Prostate gland (tissue), 2 donors: ENCODE results near the gene IL12RB2. TPM values are rescaled to one million over a fixed set of nuclear protein-coding genes. Genes with fewer than 3 reads are reported as not detected.

Experiments used
- DNase-seq: peaks from one replicate; pipeline ENCODE4 v3.0.0-alpha.2; 2019; ENCODE audit warnings: low spot score
- H3K27ac ChIP-seq, 2 donors: fragments of 200-600 bp; sonication (generic); 2 replicates each; pipeline ENCODE4 v1.5.1; 2017 to 2019
- H3K27me3 ChIP-seq: fragments of 200-600 bp; sonication (generic); replicated peaks from 2 replicates; pipeline ENCODE4 v1.5.1; 2019; ENCODE audit not compliant: insufficient read depth
- H3K36me3 ChIP-seq, 2 donors: fragments of 200-600 bp; sonication (generic); 1 replicate in 1 of 2; 2 replicates in 1 of 2; pipeline versions ENCODE4 v1.5.1 to v1.8.1; 2017 to 2019
- H3K4me1 ChIP-seq: fragments of 200-600 bp; sonication (generic); replicated peaks from 2 replicates; pipeline ENCODE4 v1.5.1; 2019
- H3K4me3 ChIP-seq, 2 donors: fragments of 200-600 bp; sonication (generic); 2 replicates each; pipeline ENCODE4 v1.5.1; 2017 to 2019
- H3K9me3 ChIP-seq: fragments of 200-600 bp; sonication (generic); 2 replicates; pipeline ENCODE4 v1.5.1; 2017
- CTCF ChIP-seq, 4 experiments: fragments of 200-600 bp in 2 of 4; fragments of 450-650 bp in 2 of 4; sonication (generic) in 2 of 4; IDR thresholded peaks; 1 replicate in 3 of 4; 2 replicates in 1 of 4; pipeline ENCODE4 v1.5.1; 2016 to 2019; ENCODE audit warnings: antibody characterized with exemption in 4 of 4, mild to moderate bottlenecking in 2 of 4, moderate library complexity in 2 of 4
- POLR2A ChIP-seq: fragments of 450-650 bp; IDR thresholded peaks from one replicate; pipeline ENCODE4 v1.6.1; 2016; ENCODE audit warnings: antibody characterized with exemption, mild to moderate bottlenecking
- POLR2AphosphoS5 ChIP-seq: sonication (generic); formaldehyde crosslinking; IDR thresholded peaks from one replicate; pipeline ENCODE4 v1.6.1; 2017; ENCODE audit warnings: antibody characterized with exemption
- WGBS: methylation state at CpG from one replicate; pipeline ENCODE4 v1.1.5; 2018; 5-methylcytosine and 5-hydroxymethylcytosine counted together
- intact Hi-C: fragments of 100-400 bp; cut with DNase I; formaldehyde crosslinking; loops from one replicate; pipeline ENCODE4 v1.14.2; 2022
- total RNA-seq, 2 donors: library from RNA; depleted of rRNA; stranded (reverse); fragments of >200 nt; gene quantifications; one replicate each; pipeline ENCODE4 v1.1.0, GENCODE V29; 2016

The IL12RB2 gene, protein sequence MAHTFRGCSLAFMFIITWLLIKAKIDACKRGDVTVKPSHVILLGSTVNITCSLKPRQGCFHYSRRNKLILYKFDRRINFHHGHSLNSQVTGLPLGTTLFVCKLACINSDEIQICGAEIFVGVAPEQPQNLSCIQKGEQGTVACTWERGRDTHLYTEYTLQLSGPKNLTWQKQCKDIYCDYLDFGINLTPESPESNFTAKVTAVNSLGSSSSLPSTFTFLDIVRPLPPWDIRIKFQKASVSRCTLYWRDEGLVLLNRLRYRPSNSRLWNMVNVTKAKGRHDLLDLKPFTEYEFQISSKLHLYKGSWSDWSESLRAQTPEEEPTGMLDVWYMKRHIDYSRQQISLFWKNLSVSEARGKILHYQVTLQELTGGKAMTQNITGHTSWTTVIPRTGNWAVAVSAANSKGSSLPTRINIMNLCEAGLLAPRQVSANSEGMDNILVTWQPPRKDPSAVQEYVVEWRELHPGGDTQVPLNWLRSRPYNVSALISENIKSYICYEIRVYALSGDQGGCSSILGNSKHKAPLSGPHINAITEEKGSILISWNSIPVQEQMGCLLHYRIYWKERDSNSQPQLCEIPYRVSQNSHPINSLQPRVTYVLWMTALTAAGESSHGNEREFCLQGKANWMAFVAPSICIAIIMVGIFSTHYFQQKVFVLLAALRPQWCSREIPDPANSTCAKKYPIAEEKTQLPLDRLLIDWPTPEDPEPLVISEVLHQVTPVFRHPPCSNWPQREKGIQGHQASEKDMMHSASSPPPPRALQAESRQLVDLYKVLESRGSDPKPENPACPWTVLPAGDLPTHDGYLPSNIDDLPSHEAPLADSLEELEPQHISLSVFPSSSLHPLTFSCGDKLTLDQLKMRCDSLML
- 1 to 10 TPM in 1 of 2 donors, under 1 TPM in 1; 0.18 to 1.6 TPM for total RNA-seq

DNA sequence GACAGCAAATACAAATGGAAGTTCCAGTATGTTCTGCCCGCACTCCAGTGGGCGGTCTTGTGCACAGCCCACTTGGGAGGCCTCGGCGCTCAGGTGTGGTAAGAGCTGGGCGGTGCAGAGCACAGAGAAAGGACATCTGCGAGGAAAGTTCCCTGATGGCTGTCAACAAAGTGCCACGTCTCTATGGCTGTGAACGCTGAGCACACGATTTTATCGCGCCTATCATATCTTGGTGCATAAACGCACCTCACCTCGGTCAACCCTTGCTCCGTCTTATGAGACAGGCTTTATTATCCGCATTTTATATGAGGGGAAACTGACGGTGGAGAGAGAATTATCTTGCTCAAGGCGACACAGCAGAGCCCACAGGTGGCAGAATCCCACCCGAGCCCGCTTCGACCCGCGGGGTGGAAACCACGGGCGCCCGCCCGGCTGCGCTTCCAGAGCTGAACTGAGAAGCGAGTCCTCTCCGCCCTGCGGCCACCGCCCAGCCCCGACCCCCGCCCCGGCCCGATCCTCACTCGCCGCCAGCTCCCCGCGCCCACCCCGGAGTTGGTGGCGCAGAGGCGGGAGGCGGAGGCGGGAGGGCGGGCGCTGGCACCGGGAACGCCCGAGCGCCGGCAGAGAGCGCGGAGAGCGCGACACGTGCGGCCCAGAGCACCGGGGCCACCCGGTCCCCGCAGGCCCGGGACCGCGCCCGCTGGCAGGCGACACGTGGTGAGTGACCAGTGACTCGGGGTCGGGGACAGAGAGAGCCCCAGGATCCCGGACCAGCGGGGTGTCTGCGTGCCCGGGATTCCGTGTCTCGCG, at the start of gene IL12RB2:
IL12RB2 (plus strand) TSS at position 623 of the 810 bp plus-strand sequence. CDS start 12,496 bp downstream, outside the sequence.
- no peaks in the 10 kb centered on the region for H3K4me1 ChIP-seq
- H3K36me3 ChIP-seq = no peaks in the 10 kb centered on the region
- WGBS = 5% methylated on average over 42 of the region's 75 CpGs
- H3K27ac ChIP-seq = no peak within 1 kb of the TSS
- H3K27me3 ChIP-seq = peaks cover 2% of the 10 kb centered on the region
- H3K4me3 ChIP-seq = peak within 1 kb of the TSS; percentile 26 to 32
- no peak for DNase-seq
- no peaks in the 10 kb centered on the region for H3K9me3 ChIP-seq
- TF ChIP-seq POLR2AphosphoS5 = no peak
- TF ChIP-seq POLR2A = no peak
- TF ChIP-seq CTCF (IDR thresholded peaks at IDR 0.05) = no peak
- intact Hi-C loops = no loop called here

GRCh38 chr1:67261680-67262079, 46.0 kb upstream of the IL12RB2 start:
- 10% methylated on average over 4 of the region's 4 CpGs for WGBS
- Histone ChIP-seq H3K9me3 (no peaks in the 10 kb centered on the region), H3K27ac (no peak overlapping the region), H3K36me3 (no peaks in the 10 kb centered on the region), H3K27me3 (no peaks in the 10 kb centered on the region), H3K4me1 (no peaks in the 10 kb centered on the region), H3K4me3 (no peak overlapping the region)
- DNase-seq = no peak
- TF ChIP-seq CTCF (IDR thresholded peaks at IDR 0.05) (no peak), POLR2AphosphoS5 (no peak), POLR2A (no peak)
- intact Hi-C loops = no loop called here

DNA sequence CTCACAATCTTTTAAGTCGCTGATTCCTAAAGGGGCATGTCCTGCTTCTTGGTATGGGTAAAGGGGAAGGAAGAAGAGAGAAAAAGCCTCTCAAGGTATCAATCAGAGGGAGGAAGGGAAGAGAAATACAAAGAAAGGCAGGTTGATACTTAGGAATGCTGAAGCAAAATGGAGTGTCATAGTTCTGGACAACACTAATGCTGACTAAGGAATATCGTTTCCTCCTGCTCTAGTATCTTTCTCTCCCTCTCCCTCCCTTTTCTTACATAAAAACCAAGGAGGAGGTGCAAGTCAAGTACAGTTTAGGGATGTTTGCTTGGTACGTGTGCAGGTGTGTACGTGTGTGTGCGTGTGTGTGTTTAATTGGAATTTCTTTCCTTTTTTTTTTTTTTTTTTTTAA, 44.9 kb upstream of the IL12RB2 start:
- H3K27ac ChIP-seq = no peak overlapping the region
- H3K4me1 ChIP-seq = no peaks in the 10 kb centered on the region
- H3K4me3 ChIP-seq = no peak overlapping the region
- 74% methylated on average over 5 of the region's 5 CpGs for WGBS
- TF ChIP-seq POLR2A (no peak), POLR2AphosphoS5 (no peak), CTCF (IDR thresholded peaks at IDR 0.05) (no peak)
- intact Hi-C loops = no loop called here
- no peak for DNase-seq
- no peaks in the 10 kb centered on the region for H3K36me3 ChIP-seq
- H3K27me3 ChIP-seq = no peaks in the 10 kb centered on the region
- no peaks in the 10 kb centered on the region for H3K9me3 ChIP-seq

- Histone ChIP-seq H3K4me3 (no peak overlapping the region), H3K4me1 (no peaks in the 10 kb centered on the region), H3K27me3 (no peaks in the 10 kb centered on the region), H3K36me3 (no peaks in the 10 kb centered on the region), H3K27ac (no peak overlapping the region), H3K9me3 (no peaks in the 10 kb centered on the region)
- no peak for TF ChIP-seq POLR2AphosphoS5
- intact Hi-C loops = no loop called here
- DNase-seq = no peak
Observed at GRCh38 chr1:67264152-67264551, 43.5 kb upstream of the IL12RB2 start.

GRCh38 chr1:67264899-67265298, 42.8 kb upstream of the IL12RB2 start:
- Histone ChIP-seq H3K27me3 (no peaks in the 10 kb centered on the region), H3K4me1 (no peaks in the 10 kb centered on the region), H3K27ac (no peak overlapping the region), H3K9me3 (no peaks in the 10 kb centered on the region), H3K36me3 (no peaks in the 10 kb centered on the region), H3K4me3 (no peak overlapping the region)
- DNase-seq = no peak
- no peak for TF ChIP-seq POLR2AphosphoS5
- TF ChIP-seq CTCF (IDR thresholded peaks at IDR 0.05) = no peak
- TF ChIP-seq POLR2A = no peak
- intact Hi-C loops = no loop called here
- 52% methylated on average over 3 of the region's 3 CpGs for WGBS
